ENCODE results near the gene CST3. TPM values are rescaled to one million over a fixed set of nuclear protein-coding genes. Genes with fewer than 3 reads are reported as not detected.

CST3 gene
- total and polyA plus RNA-seq, 2 of the 8 experiments (the other 6 are each of a cell fraction or from before 2014, with no cell fraction given) = 53.2 to 184 TPM

- Histone ChIP-seq H3K18ac (ENCODE audit: extremely low read depth, low read length) (no peak overlapping the region), H3K4me3 (ENCODE audit: extremely low read depth in 1 of 4, insufficient read depth in 2 of 4, low read depth in 3 of 4, low read length in 4 of 4) (no peak overlapping the region), H3K9ac (replicated peaks in 1 of 4; ENCODE audit: extremely low read depth in 1 of 4, low read depth in 3 of 4, low read length in 3 of 4) (no peak overlapping the region), H3K79me2 (ENCODE audit: control insufficient read depth in 1 of 2, insufficient read depth in 2 of 2, low read length in 2 of 2) (no peaks in the 10 kb centered on the region), H4K91ac (replicated peaks; ENCODE audit: insufficient read length, low read length) (no peak overlapping the region), H3K56ac (replicated peaks; ENCODE audit: insufficient read length, low read depth, low read length) (no peak overlapping the region), H3K23ac (ENCODE audit: insufficient read length) (no peak overlapping the region), H3K4me2 (ENCODE audit: insufficient read depth in 1 of 2, low read depth in 2 of 2, low read length in 2 of 2) (no peak overlapping the region), H3K9me3 (ENCODE audit: insufficient read depth in 2 of 2, low read depth in 1 of 2, low read length in 1 of 2) (no peaks in the 10 kb centered on the region), H3K27me3 (replicated peaks in 1 of 4; ENCODE audit: control insufficient read depth in 3 of 4, extremely low read depth in 1 of 4, insufficient read depth in 3 of 4, low read length in 3 of 4) (peaks cover 0 to 5% (median 2%) of the 10 kb centered on the region in 4 experiments; a peak in 3 of 7 replicates), H2AFZ (ENCODE audit: low read length) (no peak overlapping the region), H3K79me1 (ENCODE audit: low read depth, low read length) (no peaks in the 10 kb centered on the region), H3K27ac (ENCODE audit: low read depth, low read length) (no peak overlapping the region), H3K36me3 (ENCODE audit: control insufficient read depth in 2 of 4, insufficient read depth in 4 of 4, low read length in 3 of 4) (no peaks in the 10 kb centered on the region; a peak in 1 of 8 replicates), H4K20me1 (replicated peaks in 1 of 2; ENCODE audit: control insufficient read depth in 1 of 2, insufficient read depth in 2 of 2, low read length in 2 of 2) (peaks cover 0 to 8% of the 10 kb centered on the region in 2 experiments), H2BK20ac (ENCODE audit: low read length) (no peak overlapping the region), H3K4ac (replicated peaks; ENCODE audit: insufficient read length, low read depth, low read length) (no peak overlapping the region), H2AK5ac (ENCODE audit: low read depth, low read length) (no peak overlapping the region), H2BK15ac (ENCODE audit: low read length) (no peak overlapping the region), H4K8ac (ENCODE audit: extremely low read depth, insufficient read depth, low read length) (peak overlapping the region; percentile 16; the same call in 1 of the 2 replicates), H2BK120ac (replicated peaks; ENCODE audit: low read depth, low read length) (no peak overlapping the region), H2BK5ac (ENCODE audit: low read depth, low read length) (no peak overlapping the region), H3K23me2 (ENCODE audit: low read depth, low read length) (peaks cover 9% of the 10 kb centered on the region), H3K4me1 (replicated peaks in 1 of 4; ENCODE audit: control insufficient read depth in 3 of 4, insufficient read depth in 4 of 4, low read length in 3 of 4) (peaks cover 0 to 9% (median 4%) of the 10 kb centered on the region in 4 experiments; a peak in 4 of 7 replicates), H4K5ac (ENCODE audit: insufficient read length, low read depth, low read length) (no peak overlapping the region), H2BK12ac (ENCODE audit: low read depth, low read length) (no peak overlapping the region), H3K14ac (ENCODE audit: insufficient read length) (no peak overlapping the region)
- POLR2A ChIA-PET (ENCODE audit: partially characterized antibody) = no interaction called here
- whole genome bisulfite sequencing, 2 experiments (ENCODE audit: extremely low coverage in 1 of 2, insufficient coverage in 1 of 2, insufficient read length in 1 of 2, insufficient replicate concordance in 2 of 2, low coverage in 1 of 2, low lambda C conversion rate in 2 of 2, missing lambda C conversion rate in 1 of 2) = 95% methylated on average over 8 of the region's 8 CpGs; no CpG with 5 or more reads in 1 of the 2 experiments
- CTCF ChIA-PET (ENCODE audit: partially characterized antibody) = interaction anchor here (0.6 to 1.6 kb wide), 4 partner anchors 8 to 191 kb away, joined by 3 read pairs; no protein-coding TSS in a partner anchor
- DNase-seq (ENCODE audit: low read depth in 1 of 2, low spot score in 2 of 2) (no peak), FAIRE-seq (no peak)
- TF ChIP-seq ATF3 (IDR thresholded peaks at IDR 0.05; ENCODE audit: insufficient read depth, low read depth, low read length) = no peak
- TF ChIP-seq ASH2L (IDR thresholded peaks at IDR 0.05; ENCODE audit: low read length) = no peak
- no peak for TF ChIP-seq SUZ12 (IDR thresholded peaks at IDR 0.05; ENCODE audit: low read length)
- TF ChIP-seq SIRT6 (IDR thresholded peaks at IDR 0.05; ENCODE audit: low read length) = no peak
- TF ChIP-seq RNF2 (IDR thresholded peaks at IDR 0.05; ENCODE audit: borderline replicate concordance, low read depth, low read length, missing control alignments, poor library complexity, severe bottlenecking) = no peak
- no peak for TF ChIP-seq KDM4A (IDR thresholded peaks at IDR 0.05; ENCODE audit: low read depth, low read length, severe bottlenecking)
- no peak for TF ChIP-seq GABPA (IDR thresholded peaks at IDR 0.05; ENCODE audit: borderline replicate concordance, insufficient read depth, low read length)
- no peak for TF ChIP-seq CTCF (IDR thresholded peaks at IDR 0.05; ENCODE audit: control extremely low read depth in 1 of 3, insufficient read depth in 1 of 3, low read depth in 1 of 3, low read length in 3 of 3)
Measured at GRCh38 chr20:23634044-23634801, 3.5 kb downstream of the CST3 start.

All from H1 (cell line).